GM10248 (cell line): ENCODE measurements around the gene SCN2B.

Experiments used
- CTCF ChIA-PET: fragments of 300-600 bp; sonication (Branson Sonifier 250); formaldehyde crosslinking; extraction: SDS; loops from one replicate; lab custom pipeline; 2021; ENCODE audit warnings: antibody characterized with exemption; lab: Yijun Ruan, JAX
- POLR2A ChIA-PET: fragments of 350-650 bp; sonication (Branson Sonifier 250); formaldehyde crosslinking; extraction: SDS; loops from one replicate; lab custom pipeline; 2020; ENCODE audit warnings: antibody characterized with exemption; lab: Yijun Ruan, JAX
- DNase-seq: peaks from one replicate; pipeline ENCODE4 v3.0.0; 2012; ENCODE audit errors: extremely low spot score
- TF ChIP-seq, protein P1 (sequence below): IDR thresholded peaks from 2 replicates; pipeline ENCODE4 v1.5.1; 2012; ENCODE audit warnings: mild to moderate bottlenecking, low read depth; ENCODE audit errors: extremely low read depth, missing control alignments, control extremely low read depth

Gene SCN2B

DNA sequence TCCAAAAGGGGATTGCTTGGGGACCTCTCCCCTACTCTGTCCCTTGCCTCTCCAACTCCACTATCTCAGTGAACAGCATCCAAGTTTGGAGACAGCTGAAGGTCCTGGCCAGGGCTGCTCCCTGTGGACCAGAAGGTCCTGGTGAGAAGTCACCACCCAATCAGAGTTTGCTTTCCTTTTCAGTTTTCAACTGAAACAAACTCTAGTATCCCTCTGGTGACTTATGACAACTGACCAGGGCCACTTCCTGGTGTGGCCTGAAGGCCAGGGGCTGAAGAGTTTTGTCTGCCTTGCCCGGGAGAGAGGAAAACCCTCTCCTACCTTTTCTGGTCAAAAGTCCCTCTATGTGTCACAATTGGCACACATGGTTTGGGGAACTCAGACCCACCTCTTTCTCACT, 43.3 kb upstream of the SCN2B start:
- CTCF ChIA-PET: interaction anchor here (0.6 to 2.2 kb wide), 2 partner anchors 21 to 22 kb away, joined by 3 to 9 read pairs; no protein-coding TSS in a partner anchor
- POLR2A ChIA-PET: no interaction called here
- TF ChIP-seq, protein P1, sequence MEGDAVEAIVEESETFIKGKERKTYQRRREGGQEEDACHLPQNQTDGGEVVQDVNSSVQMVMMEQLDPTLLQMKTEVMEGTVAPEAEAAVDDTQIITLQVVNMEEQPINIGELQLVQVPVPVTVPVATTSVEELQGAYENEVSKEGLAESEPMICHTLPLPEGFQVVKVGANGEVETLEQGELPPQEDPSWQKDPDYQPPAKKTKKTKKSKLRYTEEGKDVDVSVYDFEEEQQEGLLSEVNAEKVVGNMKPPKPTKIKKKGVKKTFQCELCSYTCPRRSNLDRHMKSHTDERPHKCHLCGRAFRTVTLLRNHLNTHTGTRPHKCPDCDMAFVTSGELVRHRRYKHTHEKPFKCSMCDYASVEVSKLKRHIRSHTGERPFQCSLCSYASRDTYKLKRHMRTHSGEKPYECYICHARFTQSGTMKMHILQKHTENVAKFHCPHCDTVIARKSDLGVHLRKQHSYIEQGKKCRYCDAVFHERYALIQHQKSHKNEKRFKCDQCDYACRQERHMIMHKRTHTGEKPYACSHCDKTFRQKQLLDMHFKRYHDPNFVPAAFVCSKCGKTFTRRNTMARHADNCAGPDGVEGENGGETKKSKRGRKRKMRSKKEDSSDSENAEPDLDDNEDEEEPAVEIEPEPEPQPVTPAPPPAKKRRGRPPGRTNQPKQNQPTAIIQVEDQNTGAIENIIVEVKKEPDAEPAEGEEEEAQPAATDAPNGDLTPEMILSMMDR: no peak
- DNase-seq: no peak

DNA sequence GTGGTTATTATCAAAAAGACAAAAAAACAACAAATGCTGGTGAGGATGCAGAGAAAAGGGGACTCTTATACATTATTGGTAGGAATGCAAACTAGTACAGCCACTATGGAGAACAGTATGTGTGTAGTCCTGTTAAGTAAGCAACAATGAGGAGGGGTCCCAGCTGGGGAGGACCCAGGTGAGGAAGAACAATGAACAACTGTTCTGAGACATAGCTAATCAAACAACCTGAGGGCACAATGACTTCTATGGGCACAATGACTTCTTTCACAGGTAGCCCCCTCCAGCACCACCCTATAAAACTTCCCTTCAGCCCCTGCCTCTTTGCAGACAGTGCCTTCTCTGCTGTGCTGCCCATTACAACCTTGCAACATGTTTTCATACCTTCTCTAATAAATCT, 42.8 kb upstream of the SCN2B start:
- no peak for DNase-seq
- TF ChIP-seq, protein P1: no peak
- ChIA-PET CTCF (interaction anchor here (3.5 kb wide), 1 partner anchor 21 kb away, joined by 23 read pairs; no protein-coding TSS in a partner anchor), POLR2A (no interaction called here)

DNA sequence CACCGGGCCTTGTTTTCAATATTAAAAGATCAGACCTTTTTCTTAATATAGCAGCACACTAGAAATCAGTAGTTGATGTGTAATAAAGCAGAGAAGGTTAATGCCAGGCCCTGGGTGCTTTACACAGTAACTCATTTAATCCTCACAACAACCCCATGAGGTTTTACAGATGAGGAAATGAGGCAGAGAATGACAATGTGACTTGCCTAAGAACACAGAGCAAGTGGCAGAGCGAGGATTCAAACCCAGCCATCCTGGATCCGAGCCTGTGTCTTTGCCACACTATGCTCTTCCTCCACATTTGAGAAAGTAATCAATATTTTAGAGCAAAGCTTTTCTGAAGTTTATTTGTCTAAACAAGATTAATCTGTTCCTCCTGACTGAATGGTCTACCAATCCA, 41.1 kb upstream of the SCN2B start:
- ChIA-PET CTCF (interaction anchor here (3.5 kb wide), 1 partner anchor 19 kb away, joined by 23 read pairs; no protein-coding TSS in a partner anchor), POLR2A (no interaction called here)
- no peak for DNase-seq
- TF ChIP-seq, protein P1: no peak

DNA sequence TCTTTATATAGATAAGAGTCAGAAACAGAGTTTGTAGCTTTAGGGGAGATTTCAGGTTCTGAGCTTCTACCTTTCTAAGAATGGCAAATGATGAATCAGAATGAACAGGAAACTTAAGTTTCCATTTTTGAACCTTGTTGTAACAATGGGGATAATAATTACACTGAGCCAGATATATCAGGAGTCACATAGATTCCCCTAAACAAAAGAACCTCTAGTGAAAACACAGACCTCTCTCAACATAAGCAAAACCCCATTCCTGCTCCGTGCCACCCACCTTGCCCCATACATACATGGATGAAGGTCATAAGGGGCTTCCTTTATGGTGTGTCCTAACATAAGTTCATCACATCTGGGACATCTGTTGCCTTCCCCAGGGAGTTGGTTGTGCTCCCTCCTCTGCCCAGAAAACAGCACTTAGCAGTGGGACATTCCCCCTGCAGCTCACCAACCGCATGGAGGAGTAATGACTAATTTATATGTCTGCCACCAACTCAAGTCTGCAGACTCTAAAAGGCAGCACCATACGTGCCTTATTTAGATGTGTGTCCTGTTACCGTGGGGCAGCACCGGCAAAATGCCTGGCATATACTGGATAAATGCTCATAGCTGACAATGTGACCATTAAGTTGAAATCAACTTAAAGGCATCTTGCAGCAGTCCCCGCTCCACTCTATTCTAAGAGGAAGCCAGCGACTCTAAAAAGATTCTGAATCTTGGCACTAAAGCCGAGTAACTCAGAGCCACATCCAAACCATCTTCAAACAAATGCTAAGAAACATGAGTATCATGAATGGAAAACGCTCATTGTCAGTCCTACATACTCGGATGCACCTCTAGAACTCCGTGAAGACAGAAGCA, 40.4 kb upstream of the SCN2B start:
- POLR2A ChIA-PET: interaction anchor here (0.9 to 1.0 kb wide), 2 partner anchors 18 to 35 kb away, joined by 3 to 7 read pairs; partner anchors contain the start of gene MPZL3
- DNase-seq: peak; percentile 50
- TF ChIP-seq, protein P1: peak; percentile 13
- CTCF ChIA-PET: interaction anchor here (1.1 to 3.5 kb wide), 6 partner anchors 13 to 270 kb away, joined by 3 to 23 read pairs (median 4); no protein-coding TSS in a partner anchor

DNA sequence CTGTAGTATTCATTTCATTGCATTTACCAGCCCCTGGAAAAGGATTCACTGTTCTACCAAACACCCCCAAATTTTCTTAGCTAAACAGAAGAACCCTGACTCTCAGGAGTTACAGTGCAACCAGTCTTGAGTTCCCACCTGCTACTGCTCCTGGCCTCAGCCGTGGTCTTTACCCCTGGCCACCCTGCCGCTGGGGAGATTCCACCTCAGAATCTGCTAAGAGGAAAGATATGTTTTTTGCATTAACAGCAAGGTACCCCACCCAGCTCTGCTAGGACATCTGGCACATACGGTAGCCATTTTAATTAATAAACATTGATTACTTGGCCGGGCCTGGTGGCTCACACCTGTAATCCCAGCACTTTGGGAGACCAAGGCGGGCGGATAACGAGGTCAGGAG, 39.3 kb upstream of the SCN2B start:
- TF ChIP-seq, protein P1: no peak
- DNase-seq: no peak
- POLR2A ChIA-PET: no interaction called here
- CTCF ChIA-PET: interaction anchor here (1.1 to 8.6 kb wide), 6 partner anchors 14 to 269 kb away, joined by 3 to 90 read pairs (median 7); no protein-coding TSS in a partner anchor

DNA sequence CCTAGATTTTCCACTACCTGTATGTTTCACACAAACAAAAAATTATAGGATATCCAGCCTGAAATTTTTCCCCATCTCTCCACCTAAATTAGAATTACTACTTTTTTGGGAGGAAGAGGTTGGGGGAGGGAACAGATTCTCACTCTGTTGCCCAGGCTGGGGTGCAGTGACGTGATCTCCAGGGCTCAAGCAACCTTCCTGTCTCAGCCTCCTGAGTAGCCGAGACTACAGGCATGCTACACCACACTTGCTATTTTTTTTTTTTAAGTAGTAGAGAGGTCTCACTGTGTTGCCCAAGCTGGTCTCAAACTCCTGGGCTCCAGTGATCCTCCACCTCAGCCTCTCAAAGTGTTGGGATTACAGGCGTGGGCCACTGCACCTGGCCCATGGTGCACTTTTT, 38.8 kb upstream of the SCN2B start:
- ChIA-PET CTCF (interaction anchor here (1.1 to 8.6 kb wide), 9 partner anchors 13 to 268 kb away, joined by 4 to 90 read pairs (median 8); partner anchors contain the start of gene MPZL3), POLR2A (interaction anchor here (1.0 kb wide), 1 partner anchor 10 kb away, joined by 3 read pairs; the partner anchor contains the start of gene JAML)
- DNase-seq: no peak
- TF ChIP-seq, protein P1: no peak
